Uterus (tissue), 4 donors: Measurements from ENCODE around the gene ME3. TPM values are rescaled to one million over a fixed set of nuclear protein-coding genes. Genes with fewer than 3 reads are reported as not detected.

ENCODE experiments used
- DNase-seq, 2 donors: peaks; one replicate each; pipeline ENCODE4 v3.0.0-alpha.2; 2019 to 2020
- H3K27ac ChIP-seq, 2 donors: fragments of 200-600 bp; sonication (generic); 1 replicate in 1 of 2; 2 replicates in 1 of 2; pipeline ENCODE4 v1.5.1; 2016 to 2018
- H3K27me3 ChIP-seq, 2 donors: fragments of 200-600 bp; sonication (generic); one replicate each; pipeline ENCODE4 v1.5.1; 2018 to 2019; ENCODE audit warnings: control low read depth in 1 of 2
- H3K36me3 ChIP-seq, 2 donors: fragments of 200-600 bp; sonication (generic); one replicate each; pipeline ENCODE4 v1.5.1; 2019; ENCODE audit warnings: control low read depth in 1 of 2
- H3K4me1 ChIP-seq, 2 donors: fragments of 200-600 bp; sonication (generic); one replicate each; pipeline ENCODE4 v1.5.1; 2018 to 2019; ENCODE audit warnings: control low read depth in 1 of 2
- H3K4me3 ChIP-seq, 2 donors: fragments of 200-600 bp; sonication (generic); 1 replicate in 1 of 2; 2 replicates in 1 of 2; pipeline ENCODE4 v1.5.1; 2018 to 2019; ENCODE audit warnings: mild to moderate bottlenecking in 1 of 2
- H3K9me3 ChIP-seq, 2 donors: fragments of 200-600 bp; sonication (generic); one replicate each; pipeline ENCODE4 v1.5.1; 2019; ENCODE audit warnings: control low read depth in 1 of 2
- CTCF ChIP-seq, 4 experiments: fragments of 200-600 bp in 2 of 4; fragments of 450-650 bp in 2 of 4; sonication (generic) in 2 of 4; IDR thresholded peaks; one replicate each; pipeline ENCODE4 v1.5.1; 2016 to 2019; ENCODE audit warnings: antibody characterized with exemption in 4 of 4, mild to moderate bottlenecking in 2 of 4, moderate library complexity in 1 of 4
- POLR2A ChIP-seq, 2 donors: fragments of 450-650 bp; IDR thresholded peaks; one replicate each; pipeline ENCODE4 v1.6.1; 2016; ENCODE audit warnings: antibody characterized with exemption in 2 of 2, mild to moderate bottlenecking in 1 of 2, moderate library complexity in 1 of 2
- intact Hi-C: fragments of 100-400 bp; cut with DNase I; formaldehyde crosslinking; loops from one replicate; pipeline ENCODE4 v1.15.1; 2023; ENCODE audit warnings: low total_unique reads
- total RNA-seq, 4 donors: library from RNA; depleted of rRNA in 3 of 4; stranded (reverse); fragments of >200 nt in 3 of 4; gene quantifications; one replicate each; pipeline versions ENCODE4 v1.1.0 to v1.2.4, GENCODE V29; 2014 to 2023
- donor health status: DM: yes; HTN: yes; CAD: no.

ME3 gene
- total RNA-seq, 4 donors from 2014 or later: 44.3 to 169 (median 54.2) TPM

- no peak overlapping the region for H3K4me3 ChIP-seq
- no peaks in the 10 kb centered on the region for H3K36me3 ChIP-seq
- peaks cover 0 to 12% of the 10 kb centered on the region in 2 donors for H3K4me1 ChIP-seq
- H3K27ac ChIP-seq: no peak overlapping the region
- no peak for DNase-seq
- intact Hi-C loops: no loop called here
- no peaks in the 10 kb centered on the region for H3K27me3 ChIP-seq
- TF ChIP-seq CTCF (IDR thresholded peaks at IDR 0.05) (no peak), POLR2A (IDR thresholded peaks at IDR 0.05) (no peak)
- no peaks in the 10 kb centered on the region for H3K9me3 ChIP-seq
Measured at GRCh38 chr11:86596861-86597586, 75.4 kb downstream of the ME3 start.

- intact Hi-C loops: no loop called here
- H3K4me1 ChIP-seq: peaks cover 0 to 12% of the 10 kb centered on the region in 2 donors
- TF ChIP-seq POLR2A (IDR thresholded peaks at IDR 0.05) (no peak), CTCF (IDR thresholded peaks at IDR 0.05) (no peak)
- H3K4me3 ChIP-seq: no peak overlapping the region
- H3K9me3 ChIP-seq: no peaks in the 10 kb centered on the region
- H3K27ac ChIP-seq: no peak overlapping the region
- DNase-seq: no peak
- H3K36me3 ChIP-seq: no peaks in the 10 kb centered on the region
- no peaks in the 10 kb centered on the region for H3K27me3 ChIP-seq
Measured at GRCh38 chr11:86595955-86596354, 76.5 kb downstream of the ME3 start.

- intact Hi-C loops: no loop called here
- H3K27ac ChIP-seq: no peak overlapping the region
- H3K4me1 ChIP-seq: peaks cover 0 to 12% of the 10 kb centered on the region in 2 donors
- no peaks in the 10 kb centered on the region for H3K36me3 ChIP-seq
- TF ChIP-seq POLR2A (IDR thresholded peaks at IDR 0.05) (no peak), CTCF (IDR thresholded peaks at IDR 0.05) (no peak)
- H3K27me3 ChIP-seq: no peaks in the 10 kb centered on the region
- no peak for DNase-seq
- H3K9me3 ChIP-seq: no peaks in the 10 kb centered on the region
- H3K4me3 ChIP-seq: no peak overlapping the region
Measured at GRCh38 chr11:86595451-86595850, 77.0 kb downstream of the ME3 start.

GRCh38 chr11:86594746-86595145 is 77.7 kb downstream of the ME3 start:
- intact Hi-C loops: no loop called here
- Histone ChIP-seq H3K9me3 (no peaks in the 10 kb centered on the region), H3K27me3 (no peaks in the 10 kb centered on the region)

More at GRCh38 chr11:86594746-86595145, 77.7 kb downstream of the ME3 start:
- no peak for TF ChIP-seq POLR2A (IDR thresholded peaks at IDR 0.05)
- no peak for TF ChIP-seq CTCF (IDR thresholded peaks at IDR 0.05)
- H3K4me3 ChIP-seq: no peak overlapping the region
- H3K36me3 ChIP-seq: no peaks in the 10 kb centered on the region
- H3K27ac ChIP-seq: no peak overlapping the region
- DNase-seq: no peak
- peaks cover 0 to 12% of the 10 kb centered on the region in 2 donors for H3K4me1 ChIP-seq
